NCI-H524 (cell line): ENCODE results near the gene CCL11.

Experiments
- DNase-seq, 2 experiments: peaks; one replicate each; lab custom pipeline; 2025; lab: John Stamatoyannopoulos, UW

Gene CCL11

DNA sequence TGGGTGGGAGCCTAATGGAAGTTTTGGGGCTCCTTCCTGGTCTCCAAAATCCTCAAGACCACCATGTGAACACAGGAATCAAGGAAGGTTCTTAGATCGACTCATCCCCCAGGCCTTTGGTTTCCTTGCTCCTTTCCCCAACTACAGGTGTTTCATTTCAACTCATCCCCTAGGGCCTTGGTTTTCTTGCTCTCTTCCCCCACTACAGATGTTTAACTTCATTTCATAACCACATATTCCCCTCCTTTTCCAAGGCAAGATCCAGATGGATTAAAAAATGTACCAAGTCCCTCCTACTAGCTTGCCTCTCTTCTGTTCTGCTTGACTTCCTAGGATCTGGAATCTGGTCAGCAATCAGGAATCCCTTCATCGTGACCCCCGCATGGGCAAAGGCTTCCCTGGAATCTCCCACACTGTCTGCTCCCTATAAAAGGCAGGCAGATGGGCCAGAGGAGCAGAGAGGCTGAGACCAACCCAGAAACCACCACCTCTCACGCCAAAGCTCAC is at the start of gene CCL11:
Gene CCL11, plus strand, starts transcription at position 457 of the 507 bp plus-strand sequence. CDS start 67 bp downstream, outside the sequence.
- DNase-seq, result no peak

DNA sequence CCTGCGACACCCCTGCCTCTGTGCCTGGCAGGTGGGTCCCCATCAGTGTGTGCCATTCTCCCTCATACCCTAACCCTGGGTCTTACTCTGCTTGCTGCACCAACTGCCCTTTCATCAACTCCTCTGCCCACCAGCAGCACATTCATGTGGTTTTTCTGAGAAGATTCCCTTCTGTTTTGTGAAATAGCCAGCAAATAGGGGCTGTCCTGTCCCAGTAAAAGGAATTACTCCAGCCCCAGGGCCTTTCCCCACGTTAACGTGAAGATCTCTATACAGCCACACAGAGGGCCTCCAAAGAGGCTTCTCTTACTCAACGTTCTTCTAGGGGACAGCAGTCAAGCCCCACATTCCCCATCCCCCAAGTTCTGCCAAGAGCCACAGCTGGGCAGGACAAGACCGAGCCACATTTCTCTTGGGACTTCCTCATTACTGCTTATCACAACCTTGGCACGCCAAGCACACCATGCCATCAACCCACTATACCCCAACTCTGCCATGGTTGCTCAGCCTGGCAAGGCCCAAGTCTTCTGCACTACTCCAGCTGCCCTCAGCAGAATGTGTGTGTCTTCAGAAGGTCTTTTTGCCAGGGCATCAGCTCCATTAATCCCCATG is 49.2 kb upstream of the CCL11 start:
- no peak for DNase-seq

GRCh38 chr17:34237458-34237857 is 48.1 kb upstream of the CCL11 start:
- DNase-seq, result no peak

- no peak for DNase-seq
These were observed 44.5 kb upstream of the CCL11 start for GRCh38 chr17:34241062-34241461.

DNA sequence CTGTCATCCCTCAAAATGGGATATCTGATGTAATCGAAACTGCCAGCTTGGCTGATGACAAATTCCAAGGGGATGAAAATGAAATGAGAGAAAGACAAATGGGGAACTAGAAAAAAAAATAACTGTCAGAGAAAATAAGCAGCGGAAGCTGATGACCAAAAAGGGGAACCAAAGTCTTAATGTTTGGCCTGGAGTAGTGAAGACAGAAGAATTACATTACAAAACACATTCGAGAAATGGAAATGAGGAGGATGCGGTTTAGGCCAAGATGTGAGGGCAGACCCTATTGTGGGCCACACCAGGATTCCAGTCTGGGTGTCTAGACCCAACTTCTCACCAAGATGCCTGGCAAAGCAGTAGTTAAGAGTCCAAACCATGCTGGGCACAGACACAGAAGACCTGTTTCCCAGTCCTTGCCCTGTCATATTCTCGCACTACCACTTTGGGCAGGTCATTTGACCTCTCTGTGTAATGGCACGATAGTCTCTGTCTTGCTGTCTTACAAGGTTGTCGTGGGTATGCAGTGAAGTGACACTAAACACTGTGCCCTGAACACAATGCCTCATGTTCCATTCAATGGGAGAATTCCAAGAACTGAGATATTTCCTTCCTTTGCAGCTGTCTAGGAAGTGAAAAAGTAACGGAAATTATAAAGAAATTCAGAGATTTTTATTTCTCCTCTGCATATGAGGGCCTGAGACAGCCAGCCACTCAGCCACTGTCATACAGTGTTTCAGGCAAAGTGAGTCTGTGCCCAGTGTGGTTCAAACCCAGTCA is 42.8 kb upstream of the CCL11 start:
- no peak for DNase-seq

GRCh38 chr17:34243364-34244320 is 41.9 kb upstream of the CCL11 start:
- DNase-seq, result no peak

DNA sequence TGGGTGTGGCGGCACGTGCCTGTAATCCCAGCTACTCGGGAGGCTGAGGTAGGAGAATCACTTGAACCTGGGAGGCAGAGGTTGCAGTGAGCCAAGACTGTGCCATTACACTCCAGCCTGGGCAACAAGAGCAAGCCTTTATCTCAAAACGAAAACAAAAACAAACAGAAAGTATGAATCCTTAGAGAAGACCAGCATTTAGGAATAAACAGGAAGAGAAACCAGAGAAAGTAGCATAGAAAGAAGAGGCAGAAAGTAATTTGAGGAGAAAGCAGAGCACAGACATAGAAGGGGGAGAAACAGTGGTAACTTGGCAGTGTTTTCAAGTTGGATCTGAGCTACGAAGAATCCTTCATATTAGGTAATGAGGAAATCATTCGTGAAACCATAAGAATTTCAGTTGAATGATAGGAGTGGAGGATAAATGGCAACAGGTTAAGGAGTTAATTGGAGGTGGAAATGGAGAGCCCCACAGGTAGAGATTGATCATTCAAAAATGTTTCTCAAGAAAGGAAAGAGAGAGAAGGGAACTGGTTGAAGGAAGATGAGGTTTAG is 40.1 kb upstream of the CCL11 start:
- no peak for DNase-seq

GRCh38 chr17:34246446-34246845 is 39.1 kb upstream of the CCL11 start:
- no peak for DNase-seq

- no peak for DNase-seq
These were observed 38.7 kb upstream of the CCL11 start for GRCh38 chr17:34246881-34247280.

- DNase-seq, result no peak
These were observed 37.0 kb upstream of the CCL11 start for GRCh38 chr17:34248511-34249024.

DNA sequence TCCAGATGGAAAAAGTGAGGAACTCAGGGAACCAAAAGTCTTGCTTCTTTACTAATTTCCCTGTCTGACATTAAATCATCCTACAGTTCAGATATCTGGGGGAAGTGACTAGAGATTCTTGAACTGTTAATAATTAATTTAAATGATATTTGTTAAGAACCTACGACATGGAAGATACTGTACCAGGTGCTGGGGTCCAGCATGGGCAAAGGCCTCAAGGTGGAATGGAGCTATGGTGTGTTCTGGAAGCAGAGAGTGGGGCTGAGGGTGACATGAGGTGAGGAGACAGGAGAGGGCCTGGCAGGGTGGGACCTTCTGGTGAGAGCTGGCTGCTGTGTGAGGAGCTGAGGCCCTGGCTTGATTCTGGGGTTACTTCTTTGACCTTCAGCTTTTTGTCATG is 36.5 kb upstream of the CCL11 start:
- DNase-seq, result no peak

- DNase-seq, result no peak
These were observed 36.1 kb upstream of the CCL11 start for GRCh38 chr17:34249478-34249877.

DNA sequence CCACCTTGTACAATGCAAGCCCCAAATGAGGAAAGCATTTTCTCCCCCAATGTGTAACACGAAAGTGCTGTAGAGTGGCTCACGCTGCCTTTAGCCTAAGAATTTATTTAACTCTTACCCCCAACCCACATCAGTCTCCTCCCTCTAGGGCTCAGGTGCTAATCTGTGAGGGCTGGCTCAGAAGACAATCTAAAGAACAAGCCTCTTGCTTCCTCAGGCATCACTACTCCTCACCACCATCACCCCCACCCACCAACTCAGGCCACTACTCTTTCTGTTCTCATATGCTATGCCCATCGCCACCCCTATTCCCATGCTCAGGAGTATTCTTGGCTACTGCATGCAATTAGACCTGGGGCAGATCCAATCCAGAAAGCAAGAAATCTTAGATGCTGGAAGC is 34.4 kb upstream of the CCL11 start:
- no peak for DNase-seq

DNA sequence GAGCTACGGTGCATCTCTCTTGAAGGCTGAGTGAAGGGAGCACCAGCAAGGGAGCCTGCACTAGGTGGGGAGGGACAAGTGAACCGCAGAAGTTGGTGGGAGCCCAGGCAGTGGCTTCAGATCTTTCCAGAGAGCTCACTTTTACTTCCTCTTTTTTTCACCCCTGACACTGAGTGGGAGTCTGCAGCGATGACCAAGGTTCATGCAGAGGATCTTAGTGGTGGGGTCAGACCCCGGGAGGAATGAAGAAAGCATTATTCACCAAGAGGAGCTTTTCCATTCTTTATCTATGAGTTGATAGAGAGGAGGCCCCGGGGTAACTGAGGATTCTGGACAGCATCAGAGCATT is 33.5 kb upstream of the CCL11 start:
- no peak for DNase-seq

GRCh38 chr17:34252444-34253138 is 33.0 kb upstream of the CCL11 start:
- DNase-seq, result no peak

GRCh38 chr17:34253139-34253525 is 32.4 kb upstream of the CCL11 start:
- DNase-seq, result no peak

DNA sequence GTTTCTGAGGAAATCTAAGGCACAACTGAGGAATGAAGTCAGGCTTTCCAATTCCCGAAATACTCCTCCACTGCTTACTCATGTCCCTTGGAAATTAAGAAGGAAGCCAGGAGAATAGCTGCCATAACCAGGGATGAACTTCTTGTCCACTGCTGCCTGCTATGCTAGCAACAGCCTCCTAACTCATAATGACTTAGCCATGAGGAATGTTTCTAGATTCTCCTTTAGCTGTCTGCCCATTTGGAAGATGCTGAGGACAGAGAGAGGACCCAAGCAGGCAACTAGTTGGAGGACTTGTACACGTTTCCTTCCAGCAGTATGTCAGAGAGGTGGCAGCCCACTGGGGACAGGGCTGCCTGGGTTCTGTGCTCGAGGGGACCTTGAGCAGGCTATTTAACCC is 31.4 kb upstream of the CCL11 start:
- no peak for DNase-seq

DNA sequence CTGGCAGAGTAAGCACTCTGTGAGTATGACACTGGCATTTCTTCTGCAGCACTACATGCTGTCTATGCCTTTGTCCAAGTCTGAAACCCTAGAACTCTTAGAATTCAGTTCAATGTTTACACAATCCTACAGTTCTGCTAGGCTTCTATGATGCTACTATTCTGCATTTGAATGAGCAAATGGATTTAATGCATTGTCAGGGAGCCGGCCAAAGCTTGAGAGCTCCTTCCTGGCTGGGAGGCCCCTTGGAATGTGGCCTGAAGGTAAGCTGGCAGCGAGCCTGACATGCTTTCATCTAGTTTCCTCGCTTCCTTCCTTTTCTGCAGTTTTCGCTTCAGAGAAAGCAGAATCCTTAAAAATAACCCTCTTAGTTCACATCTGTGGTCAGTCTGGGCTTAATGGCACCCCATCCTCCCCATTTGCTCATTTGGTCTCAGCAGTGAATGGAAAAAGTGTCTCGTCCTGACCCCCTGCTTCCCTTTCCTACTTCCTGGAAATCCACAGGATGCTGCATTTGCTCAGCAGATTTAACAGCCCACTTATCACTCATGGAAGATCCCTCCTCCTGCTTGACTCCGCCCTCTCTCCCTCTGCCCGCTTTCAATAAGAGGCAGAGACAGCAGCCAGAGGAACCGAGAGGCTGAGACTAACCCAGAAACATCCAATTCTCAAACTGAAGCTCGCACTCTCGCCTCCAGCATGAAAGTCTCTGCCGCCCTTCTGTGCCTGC is 30.7 kb upstream of the CCL11 start, which contains the start of gene CCL2:
Gene CCL2, plus strand, starts transcription at position 635 of the 730 bp plus-strand sequence. Its CDS starts 65 bp downstream, at position 700.
- DNase-seq, result no peak

DNA sequence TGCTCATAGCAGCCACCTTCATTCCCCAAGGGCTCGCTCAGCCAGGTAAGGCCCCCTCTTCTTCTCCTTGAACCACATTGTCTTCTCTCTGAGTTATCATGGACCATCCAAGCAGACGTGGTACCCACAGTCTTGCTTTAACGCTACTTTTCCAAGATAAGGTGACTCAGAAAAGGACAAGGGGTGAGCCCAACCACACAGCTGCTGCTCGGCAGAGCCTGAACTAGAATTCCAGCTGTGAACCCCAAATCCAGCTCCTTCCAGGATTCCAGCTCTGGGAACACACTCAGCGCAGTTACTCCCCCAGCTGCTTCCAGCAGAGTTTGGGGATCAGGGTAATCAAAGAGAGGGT is 30.2 kb upstream of the CCL11 start:
- DNase-seq, result no peak

- DNase-seq, result no peak
These were observed 29.7 kb upstream of the CCL11 start for GRCh38 chr17:34255841-34256240.
